Activated CD4-positive, alpha-beta T cell treated with anti-CD3 and anti-CD28 coated beads, Interleukin-2, amount 10 ng/mL, durations not matched to agents 7 days and 5 days (primary cell): ENCODE data around the gene DNAI2. TPM values are rescaled to one million over a fixed set of nuclear protein-coding genes. Genes with fewer than 3 reads are reported as not detected.
A peak's percentile ranks its signal among the peaks of the same experiment; 100 is the strongest.
"Not testable (repeated sequence)": the region's sequence is repeated elsewhere in the genome, so short reads cannot be mapped to it uniquely, and the experiment has no call there.

Source experiments
- CTCF ChIA-PET: fragments of 350-600 bp; sonication (Branson Sonifier 250); formaldehyde crosslinking; loops from one replicate; lab custom pipeline; 2021; ENCODE audit warnings: antibody characterized with exemption; lab: Charles Lee
- POLR2A ChIA-PET: fragments of 350-600 bp; sonication (Branson Sonifier 250); formaldehyde crosslinking; loops from one replicate; lab custom pipeline; 2021; ENCODE audit warnings: antibody characterized with exemption; lab: Charles Lee
- DNase-seq: peaks from one replicate; pipeline ENCODE4 v3.0.0-alpha.2; 2020
- H3K27ac Mint-ChIP-seq: one replicate; pipeline ENCODE4 v1.8.0; 2021; ENCODE audit warnings: mild to moderate bottlenecking, moderate library complexity, mixed read lengths
- H3K27me3 Mint-ChIP-seq: one replicate; pipeline ENCODE4 v1.8.0; 2021; ENCODE audit warnings: mixed read lengths
- H3K36me3 Mint-ChIP-seq: one replicate; pipeline ENCODE4 v1.8.0; 2021; ENCODE audit warnings: low read depth, mixed read lengths
- H3K4me1 Mint-ChIP-seq: one replicate; pipeline ENCODE4 v1.8.0; 2021; ENCODE audit warnings: mixed read lengths
- H3K4me3 Mint-ChIP-seq: one replicate; pipeline ENCODE4 v1.8.0; 2021; ENCODE audit warnings: mild to moderate bottlenecking, moderate library complexity, mixed read lengths
- H3K9me3 Mint-ChIP-seq: one replicate; pipeline ENCODE4 v1.8.0; 2021; ENCODE audit warnings: mixed read lengths
- total RNA-seq, 2 experiments: library from RNA; stranded (reverse); gene quantifications; one replicate each; pipeline ENCODE4 v1.2.3, GENCODE V29; 2021

DNAI2 gene
- total RNA-seq, 2 experiments from 2014 or later: 1.2 to 1.3 TPM

DNA sequence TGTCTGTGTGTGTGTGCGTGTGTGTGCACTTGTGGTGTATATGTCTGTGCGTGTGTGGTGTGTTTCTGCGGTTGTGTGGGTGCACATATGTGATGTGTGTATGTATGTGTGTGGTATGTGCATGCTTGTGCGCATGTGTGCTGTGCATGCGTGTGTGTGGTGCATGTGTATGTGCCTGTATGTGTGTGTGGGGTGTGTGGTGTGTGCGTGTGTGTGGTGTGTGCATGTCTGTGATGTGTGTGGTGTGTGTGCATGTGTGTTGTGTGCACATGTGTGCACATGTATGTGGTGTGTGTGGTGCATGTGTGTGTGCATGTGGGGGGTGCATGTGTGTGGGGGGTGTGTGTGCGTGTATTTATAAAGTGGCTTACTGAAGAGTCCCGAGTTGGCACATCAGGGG is 23.0 kb upstream of the DNAI2 start:
- POLR2A ChIA-PET: no interaction called here
- H3K36me3 Mint-ChIP-seq: no peaks in the 10 kb centered on the region
- DNase-seq: no peak
- CTCF ChIA-PET: interaction anchor here (1.3 kb wide), 1 partner anchor 37 kb away, joined by 3 read pairs; no protein-coding TSS in a partner anchor
- H3K9me3 Mint-ChIP-seq: no peaks in the 10 kb centered on the region
- no peak overlapping the region for H3K4me3 Mint-ChIP-seq
- no peak overlapping the region for H3K27ac Mint-ChIP-seq
- H3K4me1 Mint-ChIP-seq: no peaks in the 10 kb centered on the region
- no peaks in the 10 kb centered on the region for H3K27me3 Mint-ChIP-seq

DNA sequence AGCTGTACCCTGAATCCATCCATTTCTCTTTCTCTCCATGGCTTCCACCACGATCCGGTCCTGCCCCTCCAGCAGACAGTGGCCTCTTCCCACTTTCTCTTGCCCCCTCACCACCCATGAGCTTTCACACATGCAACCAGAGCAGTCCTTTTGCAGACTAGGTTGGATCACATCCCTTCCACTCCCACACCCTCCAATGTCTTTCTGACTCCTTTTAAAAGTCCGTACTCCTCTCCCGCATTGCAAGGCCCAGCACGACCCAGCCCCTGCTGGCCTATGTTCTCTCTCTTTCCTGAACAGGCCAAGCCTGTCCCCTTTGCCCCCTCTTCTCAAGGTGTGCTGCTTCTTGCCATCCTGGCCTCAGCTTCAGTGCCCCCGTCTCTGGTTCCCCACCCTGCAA is 22.5 kb upstream of the DNAI2 start:
- no peak for DNase-seq
- no peak overlapping the region for H3K4me3 Mint-ChIP-seq
- H3K27ac Mint-ChIP-seq: peak overlapping the region; percentile 34
- POLR2A ChIA-PET: no interaction called here
- no peaks in the 10 kb centered on the region for H3K9me3 Mint-ChIP-seq
- CTCF ChIA-PET: no interaction called here
- H3K36me3 Mint-ChIP-seq: no peaks in the 10 kb centered on the region
- H3K27me3 Mint-ChIP-seq: no peaks in the 10 kb centered on the region
- no peaks in the 10 kb centered on the region for H3K4me1 Mint-ChIP-seq

DNA sequence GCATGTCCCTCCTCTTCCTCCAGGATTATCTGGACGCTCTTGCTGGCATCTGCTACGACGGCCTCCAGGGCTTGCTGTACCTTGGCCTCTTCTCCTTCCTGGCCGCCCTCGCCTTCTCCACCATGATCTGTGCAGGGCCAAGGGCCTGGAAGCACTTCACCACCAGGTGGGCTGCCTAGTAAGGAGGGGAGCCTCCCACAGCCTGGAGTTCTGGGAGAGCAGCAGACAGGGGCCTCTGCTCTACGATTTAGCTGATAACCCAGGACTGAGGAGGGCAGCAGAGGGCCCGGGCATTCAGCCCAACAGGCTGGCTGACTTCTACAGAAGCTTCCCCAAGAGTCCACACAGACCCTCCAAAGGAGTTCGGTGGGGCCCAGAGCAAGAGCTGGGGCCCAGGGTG is 21.8 kb upstream of the DNAI2 start:
- POLR2A ChIA-PET: no interaction called here
- H3K4me1 Mint-ChIP-seq: no peaks in the 10 kb centered on the region
- no peak for DNase-seq
- no peaks in the 10 kb centered on the region for H3K36me3 Mint-ChIP-seq
- H3K27ac Mint-ChIP-seq: no peak overlapping the region
- no peaks in the 10 kb centered on the region for H3K9me3 Mint-ChIP-seq
- CTCF ChIA-PET: no interaction called here
- no peaks in the 10 kb centered on the region for H3K27me3 Mint-ChIP-seq
- H3K4me3 Mint-ChIP-seq: no peak overlapping the region

DNA sequence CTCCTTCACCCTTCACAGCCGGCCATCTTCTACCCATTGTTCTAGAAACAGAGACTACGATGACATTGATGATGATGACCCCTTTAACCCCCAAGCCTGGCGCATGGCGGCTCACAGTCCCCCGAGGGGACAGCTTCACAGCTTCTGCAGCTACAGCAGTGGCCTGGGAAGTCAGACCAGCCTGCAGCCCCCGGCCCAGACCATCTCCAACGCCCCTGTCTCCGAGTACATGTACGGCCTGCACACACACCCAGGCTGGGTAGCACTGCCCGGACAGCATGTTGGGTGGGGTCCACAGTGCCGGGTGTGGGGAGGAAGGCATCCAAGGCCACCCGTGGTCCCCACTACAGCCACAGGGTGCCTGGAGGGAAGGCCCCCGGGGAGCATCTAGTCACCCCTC is 21.0 kb upstream of the DNAI2 start:
- no peaks in the 10 kb centered on the region for H3K27me3 Mint-ChIP-seq
- no peaks in the 10 kb centered on the region for H3K36me3 Mint-ChIP-seq
- ChIA-PET CTCF (no interaction called here), POLR2A (no interaction called here)
- no peaks in the 10 kb centered on the region for H3K9me3 Mint-ChIP-seq
- no peaks in the 10 kb centered on the region for H3K4me1 Mint-ChIP-seq
- H3K27ac Mint-ChIP-seq: no peak overlapping the region
- H3K4me3 Mint-ChIP-seq: no peak overlapping the region
- DNase-seq: no peak

DNA sequence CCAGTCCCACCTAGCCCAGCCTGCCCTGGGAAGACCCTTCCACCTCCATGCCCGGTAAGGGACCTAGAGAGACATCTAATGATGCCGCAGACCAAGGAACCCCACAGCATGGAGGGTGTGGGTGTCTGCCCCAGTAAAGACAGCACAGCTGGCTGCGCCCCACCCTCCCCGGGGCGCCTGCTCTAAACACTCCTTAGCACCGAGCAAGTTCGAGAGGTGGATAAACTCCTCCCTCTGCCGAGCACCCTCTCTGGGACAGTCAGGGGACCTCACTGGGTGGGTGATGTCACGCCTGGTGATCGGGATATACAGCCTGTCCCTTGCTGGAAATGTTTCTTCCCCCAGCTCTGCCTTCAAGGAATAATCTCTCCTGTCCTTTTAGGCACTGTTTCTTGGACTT is 16.7 kb upstream of the DNAI2 start:
- no peaks in the 10 kb centered on the region for H3K27me3 Mint-ChIP-seq
- no peak for DNase-seq
- H3K4me1 Mint-ChIP-seq: no peaks in the 10 kb centered on the region
- no peaks in the 10 kb centered on the region for H3K9me3 Mint-ChIP-seq
- H3K4me3 Mint-ChIP-seq: no peak overlapping the region
- CTCF ChIA-PET: no interaction called here
- no peak overlapping the region for H3K27ac Mint-ChIP-seq
- POLR2A ChIA-PET: no interaction called here
- no peaks in the 10 kb centered on the region for H3K36me3 Mint-ChIP-seq

DNA sequence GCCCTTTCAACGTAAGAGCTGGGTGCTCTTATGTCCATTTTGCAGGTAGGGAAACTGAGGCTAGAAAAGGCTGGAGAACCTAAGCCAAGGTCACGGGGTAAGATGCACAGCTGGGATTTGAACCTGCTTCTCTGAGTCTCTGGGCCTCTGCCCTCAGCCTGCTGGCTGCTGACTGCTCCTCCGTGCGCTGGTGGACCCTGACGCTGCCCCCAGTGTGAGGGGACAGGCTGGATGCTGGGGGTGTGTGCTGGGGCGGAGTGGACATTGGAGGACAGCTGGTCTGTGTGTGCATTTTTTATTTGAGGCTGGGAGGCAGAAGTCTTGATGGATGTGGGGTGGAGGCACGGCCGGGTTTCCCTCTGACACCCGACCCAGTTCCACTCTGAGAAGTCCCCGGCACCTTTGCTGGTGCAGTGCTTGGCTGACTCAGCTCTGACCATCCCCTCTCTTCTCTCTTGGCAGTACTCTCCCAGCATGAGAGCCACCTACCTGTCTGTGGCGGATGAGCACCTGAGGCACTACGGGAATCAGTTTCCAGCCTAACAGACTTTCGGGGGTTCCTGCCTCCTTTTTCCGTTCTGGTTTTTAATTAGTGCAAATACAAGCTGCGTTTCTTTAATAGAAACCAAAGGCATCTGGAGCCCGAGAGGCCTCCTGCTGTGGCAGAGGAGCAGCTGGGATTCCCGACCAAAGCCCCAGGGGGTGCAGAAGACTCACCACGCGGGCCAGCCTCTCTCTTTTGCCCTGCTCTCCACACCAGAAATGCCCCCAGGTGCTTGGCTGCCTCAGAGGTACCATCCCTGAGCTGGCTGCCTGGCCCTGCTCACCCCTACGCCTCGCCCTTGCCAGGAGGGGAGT is 14.1 kb upstream of the DNAI2 start:
- DNase-seq: no peak
- CTCF ChIA-PET: interaction anchor here (0.8 to 1.6 kb wide), 3 partner anchors 10 to 29 kb away, joined by 3 to 5 read pairs (median 4); no protein-coding TSS in a partner anchor
- H3K4me1 Mint-ChIP-seq: no peaks in the 10 kb centered on the region
- no peaks in the 10 kb centered on the region for H3K36me3 Mint-ChIP-seq
- POLR2A ChIA-PET: no interaction called here
- no peak overlapping the region for H3K4me3 Mint-ChIP-seq
- H3K27ac Mint-ChIP-seq: no peak overlapping the region
- H3K27me3 Mint-ChIP-seq: no peaks in the 10 kb centered on the region
- H3K9me3 Mint-ChIP-seq: no peaks in the 10 kb centered on the region

DNA sequence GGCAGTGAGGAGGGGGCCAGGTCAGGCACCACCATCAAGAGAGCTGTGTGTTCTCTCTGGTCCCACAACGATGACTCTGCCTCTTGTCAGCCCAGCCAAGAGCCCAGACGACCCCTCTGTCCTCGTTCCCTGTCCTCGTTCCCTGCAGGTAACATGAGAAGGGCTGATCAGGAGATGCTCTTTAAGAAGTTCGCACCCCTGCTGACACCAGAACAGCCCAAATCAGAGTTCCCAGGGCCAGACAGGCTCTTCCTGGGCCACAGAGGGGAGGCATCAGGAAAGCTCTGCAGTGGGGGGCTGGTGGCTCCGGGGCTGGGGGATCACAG is 13.5 kb upstream of the DNAI2 start:
- no peak overlapping the region for H3K27ac Mint-ChIP-seq
- DNase-seq: no peak
- H3K4me3 Mint-ChIP-seq: no peak overlapping the region
- no peaks in the 10 kb centered on the region for H3K9me3 Mint-ChIP-seq
- ChIA-PET POLR2A (no interaction called here), CTCF (interaction anchor here (0.8 to 1.2 kb wide), 2 partner anchors 9 to 30 kb away, joined by 3 to 5 read pairs; no protein-coding TSS in a partner anchor)
- H3K4me1 Mint-ChIP-seq: no peaks in the 10 kb centered on the region
- H3K36me3 Mint-ChIP-seq: no peaks in the 10 kb centered on the region
- no peaks in the 10 kb centered on the region for H3K27me3 Mint-ChIP-seq

DNA sequence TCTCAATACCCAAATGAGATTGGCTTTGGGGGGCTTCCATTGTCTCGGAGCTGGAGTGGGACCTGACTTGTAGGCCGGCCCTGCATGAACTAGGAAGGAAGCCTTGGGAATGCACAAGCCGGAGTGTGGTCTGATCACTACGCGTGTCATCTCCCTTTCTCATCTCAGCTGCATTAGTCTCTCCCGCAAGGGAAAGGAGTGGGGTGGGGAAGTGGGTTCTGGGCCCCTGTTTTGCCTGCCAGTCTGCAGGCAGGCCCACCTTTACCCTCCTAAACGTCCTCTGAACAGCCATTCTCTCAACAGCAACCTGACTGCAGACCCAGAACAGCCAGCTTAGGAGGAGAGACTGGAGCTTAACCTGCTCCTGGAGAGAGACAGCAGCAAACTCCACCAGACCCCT is 11.4 kb upstream of the DNAI2 start:
- no peak overlapping the region for H3K4me3 Mint-ChIP-seq
- H3K4me1 Mint-ChIP-seq: peaks cover 2% of the 10 kb centered on the region
- no peak overlapping the region for H3K27ac Mint-ChIP-seq
- ChIA-PET POLR2A (no interaction called here), CTCF (interaction anchor here (0.6 kb wide), 2 partner anchors 16 to 486 kb away, joined by 3 to 4 read pairs; no protein-coding TSS in a partner anchor)
- peaks cover 4% of the 10 kb centered on the region for H3K27me3 Mint-ChIP-seq
- DNase-seq: no peak
- peaks cover 2% of the 10 kb centered on the region for H3K9me3 Mint-ChIP-seq
- no peaks in the 10 kb centered on the region for H3K36me3 Mint-ChIP-seq

DNA sequence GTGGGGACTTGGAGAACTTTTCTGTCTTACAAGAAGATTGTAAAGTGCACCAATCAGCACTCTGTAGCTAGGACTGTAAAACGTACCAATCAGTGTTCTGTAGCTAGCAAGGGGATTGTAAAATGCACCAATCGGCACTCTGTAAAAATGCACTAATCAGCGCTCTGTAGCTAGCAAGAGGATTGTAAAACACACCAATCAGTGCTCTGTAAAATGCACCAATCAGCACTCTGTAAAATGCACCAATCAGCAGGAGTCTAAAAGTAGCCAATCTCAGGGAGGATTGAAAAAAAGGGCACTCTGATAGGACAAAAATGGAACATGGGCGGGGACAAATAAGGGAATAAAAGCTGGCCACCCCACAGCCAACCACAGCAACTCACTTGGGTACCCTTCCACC is 7.0 kb upstream of the DNAI2 start:
- DNase-seq, H3K27ac Mint-ChIP-seq: not testable (repeated sequence)
- CTCF ChIA-PET: interaction anchor here (0.6 kb wide), 1 partner anchor 38 kb away, joined by 3 read pairs; no protein-coding TSS in a partner anchor

DNA sequence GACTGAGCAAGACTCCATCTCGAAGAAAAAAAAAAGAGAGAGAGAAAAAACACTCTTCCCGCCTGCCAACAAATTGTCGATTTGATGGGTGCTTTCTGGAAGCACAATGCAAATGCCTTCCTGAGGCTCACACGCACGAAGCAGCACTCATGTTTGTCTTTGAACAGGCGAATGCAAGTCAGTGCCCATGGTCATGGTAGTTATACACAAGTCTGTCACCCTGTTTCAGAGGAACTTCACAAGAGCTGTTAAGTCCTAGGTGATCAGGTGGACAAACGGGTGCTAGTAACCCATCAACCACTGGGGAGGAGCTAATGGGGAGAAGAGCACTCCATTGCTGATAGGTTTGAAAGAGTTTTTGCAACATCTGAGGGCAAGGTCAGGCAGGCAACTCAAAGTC is 6.5 kb upstream of the DNAI2 start:
- Mint-ChIP-seq H3K36me3 (no peaks in the 10 kb centered on the region), H3K4me1 (peaks cover 12% of the 10 kb centered on the region), H3K27me3 (peaks cover 20% of the 10 kb centered on the region), H3K27ac (no peak overlapping the region), H3K4me3 (no peak overlapping the region), H3K9me3 (peaks cover 2% of the 10 kb centered on the region)
- DNase-seq: no peak
- CTCF ChIA-PET: interaction anchor here (0.6 kb wide), 1 partner anchor 38 kb away, joined by 3 read pairs; no protein-coding TSS in a partner anchor
- POLR2A ChIA-PET: no interaction called here

More for the DNA sequence above, 7.0 kb upstream of the DNAI2 start:
- POLR2A ChIA-PET, H3K36me3 Mint-ChIP-seq, H3K4me3 Mint-ChIP-seq, H3K9me3 Mint-ChIP-seq: not testable (repeated sequence)
- Mint-ChIP-seq H3K27me3 (peaks cover 20% of the 10 kb centered on the region), H3K4me1 (peaks cover 12% of the 10 kb centered on the region)

DNA sequence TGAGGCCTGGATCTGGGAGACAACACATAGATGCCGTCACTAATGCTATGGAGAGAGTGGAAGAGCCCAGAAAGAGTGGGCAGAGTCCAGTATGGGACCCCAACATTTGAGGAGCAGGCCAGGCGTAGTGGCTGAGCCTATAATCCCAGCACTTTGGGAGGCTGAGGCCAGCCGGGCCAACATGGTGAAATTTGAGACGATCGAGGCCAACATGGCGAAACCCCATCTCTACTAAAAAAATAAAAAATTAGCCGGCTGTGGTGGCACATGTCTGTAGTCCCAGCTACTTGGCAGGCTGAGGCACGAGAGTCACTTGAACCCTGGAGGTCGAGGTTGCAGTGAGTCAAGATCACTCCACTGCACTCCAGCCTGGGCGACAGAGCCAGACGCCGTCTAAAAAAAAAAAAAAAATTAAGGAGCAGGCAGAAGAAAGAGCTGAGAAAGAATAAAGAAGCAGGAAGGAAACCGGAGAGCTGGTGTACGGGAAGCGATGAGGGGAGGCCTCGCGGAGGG is 6.0 kb upstream of the DNAI2 start:
- H3K4me1 Mint-ChIP-seq: peaks cover 12% of the 10 kb centered on the region
- peak overlapping the region; percentile 31 for H3K27ac Mint-ChIP-seq
- ChIA-PET CTCF (interaction anchor here (0.6 kb wide), 1 partner anchor 77 kb away, joined by 3 read pairs; no protein-coding TSS in a partner anchor), POLR2A (no interaction called here)
- H3K27me3 Mint-ChIP-seq: peaks cover 24% of the 10 kb centered on the region
- DNase-seq: no peak
- no peaks in the 10 kb centered on the region for H3K36me3 Mint-ChIP-seq
- H3K4me3 Mint-ChIP-seq: no peak overlapping the region
- peaks cover 2% of the 10 kb centered on the region for H3K9me3 Mint-ChIP-seq

DNA sequence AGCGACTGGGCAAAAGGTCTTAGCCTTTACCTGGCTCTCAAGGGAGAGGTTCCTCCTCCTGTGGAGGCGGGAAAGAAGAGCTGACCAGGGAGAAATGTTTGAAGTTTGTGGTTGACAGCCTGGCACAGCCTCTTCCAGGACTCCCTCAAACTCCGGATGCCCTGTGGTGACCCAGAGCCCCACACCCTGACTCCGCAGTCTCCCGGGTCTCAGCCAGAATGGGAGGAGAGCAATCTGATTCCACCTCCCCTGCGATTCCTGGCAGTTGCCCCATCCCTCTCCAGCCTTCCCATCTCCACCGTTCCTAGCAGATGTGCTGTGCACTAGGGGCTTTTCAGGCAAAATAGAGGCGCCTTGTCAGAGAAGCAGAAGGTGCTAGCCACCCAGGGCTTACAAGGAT is 5.5 kb upstream of the DNAI2 start:
- Mint-ChIP-seq H3K27ac (peak overlapping the region; percentile 31), H3K4me1 (peaks cover 13% of the 10 kb centered on the region), H3K36me3 (no peaks in the 10 kb centered on the region), H3K4me3 (no peak overlapping the region), H3K9me3 (peaks cover 2% of the 10 kb centered on the region), H3K27me3 (peaks cover 26% of the 10 kb centered on the region)
- DNase-seq: no peak
- ChIA-PET CTCF (interaction anchor here (0.6 kb wide), 1 partner anchor 76 kb away, joined by 3 read pairs; no protein-coding TSS in a partner anchor), POLR2A (no interaction called here)

DNA sequence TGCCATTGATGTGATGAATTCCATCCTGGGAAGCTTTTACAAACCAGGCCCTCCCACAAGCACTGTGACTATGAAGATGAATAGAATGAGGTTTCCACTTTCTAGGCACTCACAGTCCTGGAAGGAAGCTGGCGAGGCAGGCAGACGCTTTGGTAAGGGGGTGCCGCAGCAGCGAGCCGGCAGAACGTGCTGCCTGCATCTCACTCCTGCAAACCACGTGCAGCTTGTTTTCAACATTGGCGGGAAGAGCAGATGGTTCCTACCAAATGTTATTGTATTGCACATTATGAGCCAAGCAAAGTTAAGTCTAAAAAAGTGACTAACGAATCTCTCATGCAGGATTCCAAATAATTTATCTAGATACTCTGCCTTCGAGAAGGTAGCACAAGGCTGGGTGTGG is 3.7 kb upstream of the DNAI2 start:
- ChIA-PET POLR2A (no interaction called here), CTCF (interaction anchor here (0.7 to 1.1 kb wide), 2 partner anchors 10 to 11 kb away, joined by 3 to 5 read pairs; no protein-coding TSS in a partner anchor)
- Mint-ChIP-seq H3K27ac (no peak overlapping the region), H3K9me3 (peaks cover 2% of the 10 kb centered on the region), H3K36me3 (no peaks in the 10 kb centered on the region), H3K4me3 (no peak overlapping the region), H3K27me3 (peaks cover 32% of the 10 kb centered on the region), H3K4me1 (peaks cover 31% of the 10 kb centered on the region)
- no peak for DNase-seq
